Kidney (tissue), 14 donors: Measurements from ENCODE around the gene FAM120B. TPM values are rescaled to one million over a fixed set of nuclear protein-coding genes. Genes with fewer than 3 reads are reported as not detected.

ENCODE experiments used
- DNase-seq, 5 donors: peaks; one replicate each; pipeline ENCODE4 v3.0.0-alpha.2; 2013 to 2020
- FAIRE-seq: peaks from 2 replicates; lab custom pipeline; 2012; peaks lifted over from hg19 to GRCh38; lab: Jason Lieb, UNC
- H3K27ac ChIP-seq, 2 donors: one replicate each; pipeline ENCODE4 v1.7.0; 2013; ENCODE audit warnings: low read depth in 2 of 2, low read length in 2 of 2, inconsistent platforms in 1 of 2
- H3K27me3 ChIP-seq: one replicate; pipeline ENCODE4 v1.7.1; 2013; ENCODE audit warnings: low read length, inconsistent platforms; ENCODE audit not compliant: control insufficient read depth, insufficient read depth
- H3K36me3 ChIP-seq, 3 donors: one replicate each; pipeline versions ENCODE4 v1.7.0 to v1.7.1; 2013; ENCODE audit warnings: low read length in 3 of 3, control low read depth in 1 of 3, inconsistent platforms in 1 of 3; ENCODE audit not compliant: insufficient read depth in 3 of 3, control insufficient read depth in 2 of 3
- H3K4me1 ChIP-seq, 3 donors: one replicate each; pipeline versions ENCODE4 v1.7.0 to v1.7.1; 2013; ENCODE audit warnings: low read length in 3 of 3, inconsistent platforms in 1 of 3, low read depth in 1 of 3; ENCODE audit not compliant: control insufficient read depth in 2 of 3, insufficient read depth in 2 of 3
- H3K4me3 ChIP-seq, 3 donors: one replicate each; pipeline versions ENCODE4 v1.7.0 to v1.8.1; 2013; ENCODE audit warnings: low read length in 3 of 3, control low read depth in 1 of 3, inconsistent platforms in 1 of 3
- H3K9ac ChIP-seq, 3 donors: one replicate each; pipeline versions ENCODE4 v1.7.0 to v1.7.1; 2013; ENCODE audit warnings: low read length in 3 of 3, control low read depth in 1 of 3, inconsistent platforms in 1 of 3
- H3K9me3 ChIP-seq, 3 donors: one replicate each; pipeline versions ENCODE4 v1.7.0 to v1.7.1; 2013; ENCODE audit warnings: low read length in 3 of 3, control low read depth in 1 of 3, inconsistent platforms in 1 of 3; ENCODE audit not compliant: control insufficient read depth in 2 of 3, insufficient read depth in 1 of 3
- intact Hi-C: fragments of 100-400 bp; cut with DNase I; formaldehyde crosslinking; loops from one replicate; pipeline ENCODE4 v1.11.1; 2022
- polyA plus RNA-seq: library from polyadenylated mRNA; stranded (reverse); fragments of 350-450 nt; fragmentation: Illumina TruSeq; extraction: RNeasy Lipid Tissue Mini Kit (QIAGEN cat#74804); gene quantifications from one replicate; pipeline ENCODE4 v1.2.3, GENCODE V29; 2014; ENCODE audit warnings: low read depth, low replicate concordance; ENCODE audit not compliant: insufficient read depth
- total RNA-seq: library from RNA; stranded (reverse); fragmentation: NEBNext Ultra II Directional; extraction: Animal tissue kit (Norgen Biotek cat#: 25700); gene quantifications from one replicate; pipeline ENCODE4 v1.2.1, GENCODE V29; 2021
- TF ChIP-seq, protein P1 (sequence below): IDR thresholded peaks from 3 replicates; pipeline ENCODE4 v1.5.1; 2012; ENCODE audit warnings: mild to moderate bottlenecking, moderate library complexity, borderline replicate concordance; ENCODE audit not compliant: insufficient read depth; ENCODE audit errors: extremely low read depth
- donor health status: control.
- donor health status: control.
- donor health status: control.
- donor health status: control.
- donor health status: control.
- donor health status: DM: yes; HTN: yes; CAD: no.
- donor health status: Normal renal cell carcinoma (clear cell type).

The FAM120B gene
- total and polyA plus RNA-seq, 2 donors from 2014 or later = 16.5 to 34.8 TPM

DNA sequence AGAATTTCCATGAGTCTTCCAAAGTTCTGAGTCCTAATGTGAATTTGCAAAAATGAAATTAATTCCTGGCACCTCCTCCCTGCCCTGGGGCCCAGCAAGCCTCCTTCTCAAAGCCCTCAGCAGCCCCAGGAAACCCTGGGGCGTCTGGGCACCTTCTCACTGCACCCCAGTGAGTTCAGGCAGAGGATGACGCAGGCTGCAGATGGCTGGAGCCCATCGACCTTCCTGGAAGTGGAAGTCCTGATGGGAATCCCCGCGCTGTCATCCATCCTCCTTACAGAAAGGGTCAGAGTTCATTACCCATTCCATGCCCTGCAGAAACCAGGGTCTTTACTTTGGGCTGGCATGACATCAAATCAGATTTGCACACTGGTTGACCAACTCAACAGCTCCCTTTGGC, 47.3 kb upstream of the FAM120B start:
- no peak overlapping the region for H3K9ac ChIP-seq
- intact Hi-C loops = no loop called here
- H3K4me1 ChIP-seq = no peaks in the 10 kb centered on the region
- no peak for DNase-seq
- H3K36me3 ChIP-seq = no peaks in the 10 kb centered on the region
- TF ChIP-seq, protein P1, sequence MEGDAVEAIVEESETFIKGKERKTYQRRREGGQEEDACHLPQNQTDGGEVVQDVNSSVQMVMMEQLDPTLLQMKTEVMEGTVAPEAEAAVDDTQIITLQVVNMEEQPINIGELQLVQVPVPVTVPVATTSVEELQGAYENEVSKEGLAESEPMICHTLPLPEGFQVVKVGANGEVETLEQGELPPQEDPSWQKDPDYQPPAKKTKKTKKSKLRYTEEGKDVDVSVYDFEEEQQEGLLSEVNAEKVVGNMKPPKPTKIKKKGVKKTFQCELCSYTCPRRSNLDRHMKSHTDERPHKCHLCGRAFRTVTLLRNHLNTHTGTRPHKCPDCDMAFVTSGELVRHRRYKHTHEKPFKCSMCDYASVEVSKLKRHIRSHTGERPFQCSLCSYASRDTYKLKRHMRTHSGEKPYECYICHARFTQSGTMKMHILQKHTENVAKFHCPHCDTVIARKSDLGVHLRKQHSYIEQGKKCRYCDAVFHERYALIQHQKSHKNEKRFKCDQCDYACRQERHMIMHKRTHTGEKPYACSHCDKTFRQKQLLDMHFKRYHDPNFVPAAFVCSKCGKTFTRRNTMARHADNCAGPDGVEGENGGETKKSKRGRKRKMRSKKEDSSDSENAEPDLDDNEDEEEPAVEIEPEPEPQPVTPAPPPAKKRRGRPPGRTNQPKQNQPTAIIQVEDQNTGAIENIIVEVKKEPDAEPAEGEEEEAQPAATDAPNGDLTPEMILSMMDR = no peak
- no peaks in the 10 kb centered on the region for H3K27me3 ChIP-seq
- no peak for FAIRE-seq
- H3K9me3 ChIP-seq = no peaks in the 10 kb centered on the region
- no peak overlapping the region for H3K27ac ChIP-seq
- no peak overlapping the region for H3K4me3 ChIP-seq

DNA sequence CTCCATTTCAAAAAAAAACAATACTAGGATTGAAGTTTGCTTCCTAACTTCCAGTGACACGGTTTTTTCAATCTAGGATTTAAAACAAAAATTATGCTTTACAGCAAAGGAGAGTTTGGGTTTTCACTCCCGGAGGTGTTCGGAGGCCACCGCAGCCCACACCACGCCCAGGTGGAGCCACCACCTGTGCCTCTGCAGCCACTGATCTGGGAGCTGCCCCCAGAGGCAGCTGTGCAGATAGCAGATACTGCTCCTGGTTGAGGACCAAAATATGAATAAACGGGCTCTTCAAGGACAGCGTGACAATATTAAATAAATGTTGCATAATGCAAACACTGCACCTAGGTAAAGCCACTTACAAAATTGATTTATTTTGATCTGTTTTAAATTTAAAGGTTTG, 45.9 kb upstream of the FAM120B start:
- Histone ChIP-seq H3K27ac (no peak overlapping the region), H3K27me3 (no peaks in the 10 kb centered on the region), H3K36me3 (no peaks in the 10 kb centered on the region), H3K4me3 (no peak overlapping the region), H3K9ac (no peak overlapping the region), H3K4me1 (no peaks in the 10 kb centered on the region), H3K9me3 (no peaks in the 10 kb centered on the region)
- FAIRE-seq = no peak
- peak in 1 of 5 donors; percentile 48 for DNase-seq
- TF ChIP-seq, protein P1 = no peak
- intact Hi-C loops = no loop called here

DNA sequence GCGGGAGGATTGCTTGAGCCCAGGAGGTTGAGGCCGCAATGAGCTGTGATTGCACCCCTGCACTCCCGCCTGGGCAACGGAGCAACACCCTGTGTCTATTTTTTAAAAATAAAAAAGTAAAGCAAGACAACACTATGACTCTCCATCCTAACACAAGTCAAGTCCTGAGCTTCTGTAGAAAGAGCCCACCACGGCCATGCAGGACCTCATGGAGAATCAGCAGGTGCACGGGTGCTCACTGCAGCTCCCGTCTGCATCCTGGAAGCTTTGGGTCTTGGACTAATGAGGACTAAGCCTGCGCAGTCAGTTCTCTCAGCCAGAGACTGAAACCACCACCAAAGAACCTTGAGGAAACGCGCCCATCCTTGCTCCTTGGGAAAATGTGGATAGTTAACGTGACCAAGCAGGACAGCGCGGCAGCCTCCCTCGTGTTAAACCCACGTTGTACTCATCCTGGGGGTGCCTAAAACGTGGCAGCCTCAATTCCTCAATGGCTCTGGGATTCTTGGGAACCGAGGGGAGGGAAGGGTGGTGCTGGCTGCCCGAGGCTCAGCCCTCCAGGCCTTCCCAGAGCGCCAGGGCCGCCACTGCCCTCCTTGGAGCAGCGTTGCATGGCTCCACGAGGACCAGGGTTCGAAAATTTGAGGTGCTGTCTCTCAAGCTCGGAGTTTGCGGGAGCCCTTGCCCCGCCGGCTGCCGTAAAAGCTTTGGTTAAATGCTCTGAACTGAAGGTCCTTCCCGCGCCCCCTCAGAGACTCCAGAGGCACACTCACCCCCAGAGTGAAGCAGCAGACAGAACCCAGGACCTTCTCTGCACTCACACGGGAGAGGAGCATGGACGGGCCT, 44.7 kb upstream of the FAM120B start:
- no peaks in the 10 kb centered on the region for H3K36me3 ChIP-seq
- no peaks in the 10 kb centered on the region for H3K9me3 ChIP-seq
- no peak overlapping the region for H3K9ac ChIP-seq
- DNase-seq = no peak
- H3K4me1 ChIP-seq = no peaks in the 10 kb centered on the region
- TF ChIP-seq, protein P1 = no peak
- intact Hi-C loops = no loop called here
- no peak overlapping the region for H3K27ac ChIP-seq
- H3K27me3 ChIP-seq = no peaks in the 10 kb centered on the region
- H3K4me3 ChIP-seq = no peak overlapping the region
- no peak for FAIRE-seq
